CD14-positive monocyte (primary cell): ENCODE measurements around the gene PSMF1. TPM values are rescaled to one million over a fixed set of nuclear protein-coding genes. Genes with fewer than 3 reads are reported as not detected.

Experiments
- DNase-seq, 3 donors: peaks; one replicate each; pipeline ENCODE4 v3.0.0-alpha.2; 2011 to 2022
- H2AFZ ChIP-seq: 2 replicates; pipeline ENCODE4 v1.6.0; 2012; ENCODE audit warnings: mild to moderate bottlenecking, low read depth, low read length, inconsistent platforms; ENCODE audit not compliant: insufficient read depth, poor library complexity, severe bottlenecking
- H3K27ac ChIP-seq, 2 donors: 1 replicate in 1 of 2; 2 replicates in 1 of 2; pipeline ENCODE4 v1.5.1; 2012 to 2013; ENCODE audit warnings: low read length in 2 of 2, control low read depth in 1 of 2, inconsistent platforms in 1 of 2, low read depth in 1 of 2, mild to moderate bottlenecking in 1 of 2
- H3K27me3 ChIP-seq, 2 donors: one replicate each; pipeline versions ENCODE4 v1.6.0 to v1.6.1; 2011 to 2013; ENCODE audit warnings: low read length in 2 of 2; ENCODE audit not compliant: control insufficient read depth in 2 of 2, insufficient read depth in 2 of 2
- H3K36me3 ChIP-seq, 2 donors: replicated peaks in 1 of 2; 1 replicate in 1 of 2; 2 replicates in 1 of 2; pipeline versions ENCODE4 v1.5.1 to v1.6.1; 2012 to 2013; ENCODE audit warnings: low read length in 2 of 2, control low read depth in 1 of 2, inconsistent platforms in 1 of 2, mild to moderate bottlenecking in 1 of 2; ENCODE audit not compliant: insufficient read depth in 2 of 2, control insufficient read depth in 1 of 2
- H3K4me1 ChIP-seq, 2 donors: 1 replicate in 1 of 2; 2 replicates in 1 of 2; pipeline versions ENCODE4 v1.5.1 to v1.6.1; 2012 to 2013; ENCODE audit warnings: low read length in 2 of 2, control low read depth in 1 of 2, inconsistent platforms in 1 of 2, mild to moderate bottlenecking in 1 of 2, moderate library complexity in 1 of 2; ENCODE audit not compliant: insufficient read depth in 2 of 2, control insufficient read depth in 1 of 2
- H3K4me2 ChIP-seq: replicated peaks from 2 replicates; pipeline ENCODE3; 2012; ENCODE audit warnings: low read length, moderate library complexity, mild to moderate bottlenecking; ENCODE audit not compliant: poor library complexity, severe bottlenecking; ENCODE audit errors: extremely low read depth
- H3K4me3 ChIP-seq, 3 experiments: fragments of 200-600 bp in 1 of 3; sonication (generic) in 1 of 3; replicated peaks in 1 of 3; 1 replicate in 2 of 3; 2 replicates in 1 of 3; pipeline ENCODE4 v1.5.1; 2011 to 2013; ENCODE audit warnings: low read length in 3 of 3, mild to moderate bottlenecking in 3 of 3, control low read depth in 2 of 3, low read depth in 2 of 3, inconsistent platforms in 1 of 3, moderate library complexity in 1 of 3
- H3K79me2 ChIP-seq: 2 replicates; pipeline ENCODE4 v1.6.0; 2012; ENCODE audit warnings: mild to moderate bottlenecking, control low read depth, inconsistent platforms, low read length, moderate library complexity; ENCODE audit not compliant: insufficient read depth
- H3K9ac ChIP-seq: 2 replicates; pipeline ENCODE4 v1.6.0; 2017; ENCODE audit warnings: low read length, mild to moderate bottlenecking; ENCODE audit not compliant: insufficient read depth, poor library complexity, severe bottlenecking
- H3K9me3 ChIP-seq, 2 donors: replicated peaks in 1 of 2; 1 replicate in 1 of 2; 2 replicates in 1 of 2; pipeline versions ENCODE4 v1.5.1 to v1.6.1; 2012 to 2013; ENCODE audit warnings: low read length in 2 of 2, control low read depth in 1 of 2; ENCODE audit not compliant: control insufficient read depth in 1 of 2, insufficient read depth in 1 of 2
- H4K20me1 ChIP-seq: 2 replicates; pipeline ENCODE4 v1.6.0; 2012; ENCODE audit warnings: mild to moderate bottlenecking, low read length, control low read depth, moderate library complexity; ENCODE audit not compliant: insufficient read depth
- H3K27ac Mint-ChIP-seq, 7 donors: one replicate each; pipeline ENCODE4 v1.8.0; 2020; ENCODE audit warnings: mild to moderate bottlenecking in 7 of 7, mixed read lengths in 7 of 7, moderate library complexity in 6 of 7, inconsistent platforms in 2 of 7
- H3K27me3 Mint-ChIP-seq, 3 donors: one replicate each; pipeline ENCODE4 v1.8.0; 2021 to 2022; ENCODE audit warnings: low read depth in 3 of 3, mild to moderate bottlenecking in 3 of 3, mixed read lengths in 3 of 3, moderate library complexity in 3 of 3, inconsistent platforms in 1 of 3
- H3K36me3 Mint-ChIP-seq, 2 donors: one replicate each; pipeline ENCODE4 v1.8.0; 2020; ENCODE audit warnings: mixed read lengths in 2 of 2, inconsistent platforms in 1 of 2, mild to moderate bottlenecking in 1 of 2
- H3K4me1 Mint-ChIP-seq: one replicate; pipeline ENCODE4 v1.8.0; 2020; ENCODE audit warnings: mild to moderate bottlenecking, mixed read lengths
- H3K4me3 Mint-ChIP-seq, 2 donors: one replicate each; pipeline ENCODE4 v1.8.0; 2020; ENCODE audit warnings: mild to moderate bottlenecking in 2 of 2, mixed read lengths in 2 of 2, moderate library complexity in 1 of 2
- H3K9me3 Mint-ChIP-seq, 7 donors: one replicate each; pipeline ENCODE4 v1.8.0; 2020 to 2022; ENCODE audit warnings: mixed read lengths in 7 of 7, mild to moderate bottlenecking in 6 of 7, moderate library complexity in 6 of 7, inconsistent platforms in 2 of 7
- CTCF ChIP-seq: fragments of 200-600 bp; IDR thresholded peaks from one replicate; pipeline ENCODE4 v1.8.0; 2022; ENCODE audit warnings: antibody characterized with exemption, mild to moderate bottlenecking
- WGBS: methylation state at CpG from one replicate; pipeline ENCODE4 v1.1.5; 2013; ENCODE audit warnings: missing lambda C conversion rate; ENCODE audit not compliant: insufficient coverage; 5-methylcytosine and 5-hydroxymethylcytosine counted together
- intact Hi-C, 2 donors: fragments of 100-400 bp; cut with micrococcal nuclease; formaldehyde crosslinking; loops; one replicate each; pipeline versions ENCODE4 v1.15.0 to v1.15.1; 2023
- polyA plus RNA-seq, 3 donors: library from polyadenylated mRNA; depleted of rRNA in 1 of 3; unstranded in 2 of 3; stranded (reverse) in 1 of 3; fragments of 300-500 nt in 2 of 3; fragments of >200 nt in 1 of 3; fragmentation: Illumina TruSeq in 2 of 3; gene quantifications; 1 replicate in 2 of 3; 2 replicates in 1 of 3; pipeline ENCODE4 v1.2.3, GENCODE V29; 2012 to 2021

Gene PSMF1
- polyA plus RNA-seq, 3 donors = 103 to 349 (median 138) TPM

- Histone ChIP-seq H4K20me1 (no peaks in the 10 kb centered on the region), H3K9me3 (no peaks in the 10 kb centered on the region), H3K27me3 (peaks cover 0 to 5% of the 10 kb centered on the region in 2 donors), H3K9ac (no peak overlapping the region), H3K79me2 (no peaks in the 10 kb centered on the region), H3K36me3 (no peaks in the 10 kb centered on the region), H3K4me1 (no peaks in the 10 kb centered on the region), H3K27ac (no peak overlapping the region), H2AFZ (no peak overlapping the region), H3K4me3 (no peak overlapping the region), H3K4me2 (no peak overlapping the region)
- intact Hi-C loops = loop anchor here in 1 of 2 donors (5.0 kb wide), 2 partner anchors 255 to 400 kb away; no protein-coding TSS in a partner anchor
- no peaks in the 10 kb centered on the region for H3K36me3 Mint-ChIP-seq
- H3K4me1 Mint-ChIP-seq = peaks cover 3% of the 10 kb centered on the region
- no peaks in the 10 kb centered on the region for H3K9me3 Mint-ChIP-seq
- no peak for TF ChIP-seq CTCF
- H3K27ac Mint-ChIP-seq = no peak overlapping the region
- no peak overlapping the region for H3K4me3 Mint-ChIP-seq
- peaks cover 5 to 19% (median 8%) of the 10 kb centered on the region in 3 donors for H3K27me3 Mint-ChIP-seq
- DNase-seq = no peak
These were observed 93.6 kb downstream of the PSMF1 start for GRCh38 chr20:1212023-1212422.

- Histone ChIP-seq H3K4me1 (no peaks in the 10 kb centered on the region), H3K4me3 (no peak overlapping the region), H3K9ac (no peak overlapping the region), H3K36me3 (no peaks in the 10 kb centered on the region), H3K79me2 (no peaks in the 10 kb centered on the region), H3K27me3 (peaks cover 0 to 5% of the 10 kb centered on the region in 2 donors), H3K9me3 (no peaks in the 10 kb centered on the region), H3K4me2 (no peak overlapping the region), H3K27ac (no peak overlapping the region), H4K20me1 (no peaks in the 10 kb centered on the region), H2AFZ (peak overlapping the region; percentile 13)
- Mint-ChIP-seq H3K9me3 (no peaks in the 10 kb centered on the region), H3K36me3 (no peaks in the 10 kb centered on the region), H3K4me3 (peak overlapping the region in 1 of 2 donors; percentile 66), H3K27me3 (peaks cover 5 to 19% (median 8%) of the 10 kb centered on the region in 3 donors), H3K4me1 (peaks cover 3% of the 10 kb centered on the region), H3K27ac (no peak overlapping the region)
- intact Hi-C loops = loop anchor here in 1 of 2 donors (5.0 kb wide), 2 partner anchors 256 to 401 kb away; no protein-coding TSS in a partner anchor
- DNase-seq = peak; percentile 37 to 56 (median 56)
- 4% methylated on average over 16 of the region's 21 CpGs for WGBS
- peak; percentile 89 for TF ChIP-seq CTCF
These were observed 94.4 kb downstream of the PSMF1 start for GRCh38 chr20:1212607-1213396.
